Measurements from ENCODE around the gene SLIT3. TPM values are rescaled to one million over a fixed set of nuclear protein-coding genes. Genes with fewer than 3 reads are reported as not detected.

The SLIT3 gene
- total and polyA plus RNA-seq, 10 of the 15 experiments (the other 5 are each of a cell fraction or from before 2014, with no cell fraction given) = 0.05 TPM; not detected in 9

- TF ChIP-seq EED (IDR thresholded peaks at IDR 0.05; ENCODE audit: low read depth) (no peak), CUX1 (IDR thresholded peaks at IDR 0.05; ENCODE audit: insufficient replicate concordance, low read depth, low read length) (no peak), POLR2AphosphoS2 (IDR thresholded peaks at IDR 0.05; ENCODE audit: low read depth, low read length) (no peak)
Measured at GRCh38 chr5:169166078-169166477, 134.9 kb downstream of the SLIT3 start (continued).

- FAIRE-seq (no peak), DNase-seq (ENCODE audit: low read depth, low spot score) (no peak), ATAC-seq (no peak)
- Histone ChIP-seq H3K4me3 (no peak overlapping the region), H3K36me3 (ENCODE audit: control insufficient read depth in 2 of 2, insufficient read depth in 2 of 2, low read length in 1 of 2) (no peaks in the 10 kb centered on the region), H2AFZ (ENCODE audit: control insufficient read depth, low read depth, low read length) (no peak overlapping the region), H3K4me1 (ENCODE audit: control insufficient read depth, insufficient read depth, low read length) (no peaks in the 10 kb centered on the region), H3K79me2 (ENCODE audit: control insufficient read depth, insufficient read depth, low read length) (no peaks in the 10 kb centered on the region), H3K9me3 (replicated peaks; ENCODE audit: control insufficient read depth, insufficient read depth, low read length) (no peaks in the 10 kb centered on the region), H3K27ac (ENCODE audit: control insufficient read depth, insufficient read depth) (no peak overlapping the region), H4K20me1 (ENCODE audit: control insufficient read depth, insufficient read depth) (no peaks in the 10 kb centered on the region), H3K27me3 (replicated peaks in 1 of 2; ENCODE audit: control insufficient read depth in 2 of 2, insufficient read depth in 2 of 2, low read length in 1 of 2) (no peaks in the 10 kb centered on the region; a peak in 1 of 4 replicates), H3K4me2 (ENCODE audit: control insufficient read depth, insufficient read depth) (no peak overlapping the region), H3K9ac (ENCODE audit: control insufficient read depth, insufficient read depth, low read length) (no peak overlapping the region)
- RAD21 ChIA-PET (ENCODE audit: unreplicated experiment) = no interaction called here
- SMC1A ChIA-PET (ENCODE audit: uncharacterized antibody, unreplicated experiment) = no interaction called here
- 68% methylated on average over 1 of the region's 1 CpG for WGBS (ENCODE audit: insufficient coverage, insufficient replicate concordance, low lambda C conversion rate, missing lambda C conversion rate)
- CTCF ChIA-PET = no interaction called here
- in situ Hi-C loops (cut with MboI) (no loop called here), intact Hi-C loops (cut with micrococcal nuclease; ENCODE audit: unreplicated experiment) (no loop called here)
- no TSS peak for BruUV-seq (replicated peaks)
- POLR2A ChIA-PET = no interaction called here
- TF ChIP-seq ZBTB4 (CRISPR knock-in tag; IDR thresholded peaks at IDR 0.05) = no peak
- TF ChIP-seq RB1 (IDR thresholded peaks at IDR 0.05; ENCODE audit: borderline replicate concordance) = no peak
- no peak for TF ChIP-seq NFIC (IDR thresholded peaks at IDR 0.05; ENCODE audit: low read depth, low read length)
- no peak for TF ChIP-seq ELK1 (IDR thresholded peaks at IDR 0.05; ENCODE audit: low read depth, low read length)
- no peak for TF ChIP-seq IRF5 (IDR thresholded peaks at IDR 0.05; ENCODE audit: borderline replicate concordance)
Measured at GRCh38 chr5:169165052-169165451, 135.9 kb downstream of the SLIT3 start.
